Activated CD4-positive, alpha-beta T cell treated with anti-CD3 and anti-CD28 coated beads, Interleukin-2, amount 10 ng/mL, durations not matched to agents 7 days and 5 days (primary cell): ENCODE data around the gene EIF2S3B. TPM values are rescaled to one million over a fixed set of nuclear protein-coding genes. Genes with fewer than 3 reads are reported as not detected.

Experiments used
- CTCF ChIA-PET: fragments of 350-600 bp; sonication (Branson Sonifier 250); formaldehyde crosslinking; loops from one replicate; lab custom pipeline; 2021; ENCODE audit warnings: antibody characterized with exemption; lab: Charles Lee
- POLR2A ChIA-PET: fragments of 350-600 bp; sonication (Branson Sonifier 250); formaldehyde crosslinking; loops from one replicate; lab custom pipeline; 2021; ENCODE audit warnings: antibody characterized with exemption; lab: Charles Lee
- DNase-seq: peaks from one replicate; pipeline ENCODE4 v3.0.0-alpha.2; 2020
- H3K27ac Mint-ChIP-seq: one replicate; pipeline ENCODE4 v1.8.0; 2021; ENCODE audit warnings: mild to moderate bottlenecking, moderate library complexity, mixed read lengths
- H3K27me3 Mint-ChIP-seq: one replicate; pipeline ENCODE4 v1.8.0; 2021; ENCODE audit warnings: mixed read lengths
- H3K36me3 Mint-ChIP-seq: one replicate; pipeline ENCODE4 v1.8.0; 2021; ENCODE audit warnings: low read depth, mixed read lengths
- H3K4me1 Mint-ChIP-seq: one replicate; pipeline ENCODE4 v1.8.0; 2021; ENCODE audit warnings: mixed read lengths
- H3K4me3 Mint-ChIP-seq: one replicate; pipeline ENCODE4 v1.8.0; 2021; ENCODE audit warnings: mild to moderate bottlenecking, moderate library complexity, mixed read lengths
- H3K9me3 Mint-ChIP-seq: one replicate; pipeline ENCODE4 v1.8.0; 2021; ENCODE audit warnings: mixed read lengths
- total RNA-seq, 2 experiments: library from RNA; stranded (reverse); gene quantifications; one replicate each; pipeline ENCODE4 v1.2.3, GENCODE V29; 2021

EIF2S3B gene
- total RNA-seq, 2 experiments from 2014 or later = 0.97 to 1.0 TPM

- no peak for DNase-seq
- H3K4me3 Mint-ChIP-seq = no peak overlapping the region
- H3K9me3 Mint-ChIP-seq = no peaks in the 10 kb centered on the region
- no peaks in the 10 kb centered on the region for H3K36me3 Mint-ChIP-seq
- ChIA-PET CTCF (no interaction called here), POLR2A (no interaction called here)
- H3K4me1 Mint-ChIP-seq = no peaks in the 10 kb centered on the region
- H3K27ac Mint-ChIP-seq = no peak overlapping the region
- H3K27me3 Mint-ChIP-seq = peaks cover 19% of the 10 kb centered on the region
These were observed 7.1 kb downstream of the EIF2S3B start for GRCh38 chr12:10512798-10513197.

DNA sequence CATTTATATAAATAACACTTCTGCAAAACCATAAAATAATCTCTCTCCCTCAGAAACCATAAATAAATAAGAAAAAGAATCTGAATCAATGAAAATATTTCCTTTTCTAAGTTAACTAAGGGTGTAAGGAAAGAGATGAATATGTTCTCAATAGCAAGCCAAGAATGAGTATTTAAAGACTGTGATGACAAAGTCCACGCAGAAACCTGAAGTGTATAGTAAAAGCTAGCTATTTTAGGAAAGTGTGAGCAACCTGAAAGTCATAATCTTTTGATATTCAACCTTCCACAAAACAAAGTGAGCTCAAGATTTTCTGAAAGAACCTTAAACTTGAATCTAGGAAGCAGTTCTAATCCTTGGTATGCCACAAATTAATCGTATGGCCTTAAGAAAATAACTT lies 15.9 kb downstream of the EIF2S3B start:
- Mint-ChIP-seq H3K36me3 (no peaks in the 10 kb centered on the region), H3K27me3 (peaks cover 12% of the 10 kb centered on the region), H3K27ac (no peak overlapping the region), H3K4me1 (no peaks in the 10 kb centered on the region), H3K9me3 (no peaks in the 10 kb centered on the region), H3K4me3 (no peak overlapping the region)
- ChIA-PET CTCF (no interaction called here), POLR2A (no interaction called here)
- DNase-seq = no peak

DNA sequence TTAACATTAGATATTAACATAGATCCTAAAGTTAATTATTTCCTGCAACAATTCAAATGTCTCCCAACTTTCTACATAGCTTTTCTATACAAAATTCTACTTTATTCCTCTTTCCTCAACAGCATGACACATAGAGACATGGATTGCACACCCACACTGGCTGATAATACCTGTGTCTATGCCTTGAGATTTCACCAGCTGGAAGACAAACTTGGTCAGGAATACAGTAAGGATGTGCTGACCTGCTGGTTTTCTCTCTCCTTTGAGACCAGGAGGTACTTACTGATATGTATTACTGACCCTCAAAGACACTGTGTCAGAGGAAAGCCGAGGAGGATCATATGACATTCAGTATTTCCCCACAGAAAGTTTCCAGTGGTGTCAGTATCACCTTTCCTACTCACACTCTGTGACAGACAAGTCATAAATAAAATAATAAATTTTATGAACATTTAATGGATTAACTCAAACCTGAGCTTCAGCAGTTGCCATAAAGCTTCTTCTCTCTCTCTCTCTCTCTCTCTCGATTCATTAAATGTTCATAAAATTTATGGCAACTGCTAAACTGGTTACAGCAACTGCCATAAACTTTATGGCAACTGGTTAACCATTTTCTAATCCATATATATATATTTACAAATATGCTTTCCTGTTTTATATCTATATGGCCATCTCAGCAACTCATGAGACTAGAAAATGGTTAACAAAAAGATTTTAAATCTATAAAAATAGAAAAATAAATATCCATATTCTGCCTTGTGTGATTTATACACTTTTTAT lies 22.7 kb downstream of the EIF2S3B start:
- POLR2A ChIA-PET = no interaction called here
- CTCF ChIA-PET = interaction anchor here (0.5 to 0.7 kb wide), 3 partner anchors 301 to 398 kb away, joined by 3 to 4 read pairs (median 3); partner anchors contain the start of gene CLEC7A
- no peaks in the 10 kb centered on the region for H3K9me3 Mint-ChIP-seq

DNA sequence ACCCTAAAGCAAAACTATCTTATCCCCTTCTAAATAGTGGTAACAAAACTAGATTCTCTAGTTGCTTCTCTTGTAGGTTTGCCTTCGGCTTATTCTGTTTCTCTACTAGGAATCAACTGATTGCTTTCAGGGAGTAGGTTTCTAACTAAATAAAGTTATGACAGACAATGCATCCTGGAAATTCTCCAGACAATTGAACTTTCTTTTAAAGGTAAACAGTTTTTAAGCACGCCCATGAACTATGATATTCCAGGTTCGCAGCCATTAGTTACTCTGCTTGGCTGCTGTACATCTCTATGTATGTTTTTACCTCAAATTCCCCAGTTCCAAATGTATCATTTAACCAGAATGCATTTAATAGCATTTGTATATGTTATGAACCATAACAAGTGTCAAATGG lies 23.9 kb downstream of the EIF2S3B start:
- CTCF ChIA-PET = no interaction called here
- Mint-ChIP-seq H3K27ac (no peak overlapping the region), H3K27me3 (peaks cover 18% of the 10 kb centered on the region), H3K4me1 (no peaks in the 10 kb centered on the region), H3K4me3 (no peak overlapping the region), H3K36me3 (no peaks in the 10 kb centered on the region), H3K9me3 (no peaks in the 10 kb centered on the region)
- DNase-seq = no peak
- POLR2A ChIA-PET = no interaction called here

More for the DNA sequence above, 22.7 kb downstream of the EIF2S3B start:
- Mint-ChIP-seq H3K27me3 (peaks cover 21% of the 10 kb centered on the region), H3K36me3 (no peaks in the 10 kb centered on the region), H3K4me1 (no peaks in the 10 kb centered on the region), H3K4me3 (no peak overlapping the region), H3K27ac (no peak overlapping the region)
- DNase-seq = no peak

DNA sequence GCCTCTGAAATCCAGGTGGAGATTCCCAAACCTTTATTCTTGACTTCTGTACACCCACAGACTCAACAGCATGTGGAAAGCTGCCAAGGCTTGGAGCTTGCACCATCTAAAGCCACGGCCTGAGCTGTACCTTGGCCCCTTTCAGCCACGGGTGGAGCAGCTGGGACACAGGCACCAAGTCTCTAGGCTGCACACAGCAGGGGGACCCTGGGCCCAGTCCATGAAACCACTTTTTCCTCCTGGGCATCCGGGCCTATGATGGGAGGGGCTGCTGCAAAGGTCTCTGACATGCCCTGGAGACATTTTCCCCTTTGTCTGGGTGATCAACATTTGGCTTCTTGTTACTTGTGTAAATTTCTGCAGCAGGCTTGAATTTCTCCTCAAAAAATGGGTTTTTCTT lies 32.0 kb downstream of the EIF2S3B start:
- Mint-ChIP-seq H3K36me3 (no peaks in the 10 kb centered on the region), H3K27ac (no peak overlapping the region), H3K27me3 (peaks cover 19% of the 10 kb centered on the region), H3K4me1 (peaks cover 9% of the 10 kb centered on the region), H3K9me3 (no peaks in the 10 kb centered on the region), H3K4me3 (no peak overlapping the region)
- POLR2A ChIA-PET = no interaction called here
- no peak for DNase-seq
- CTCF ChIA-PET = no interaction called here

DNA sequence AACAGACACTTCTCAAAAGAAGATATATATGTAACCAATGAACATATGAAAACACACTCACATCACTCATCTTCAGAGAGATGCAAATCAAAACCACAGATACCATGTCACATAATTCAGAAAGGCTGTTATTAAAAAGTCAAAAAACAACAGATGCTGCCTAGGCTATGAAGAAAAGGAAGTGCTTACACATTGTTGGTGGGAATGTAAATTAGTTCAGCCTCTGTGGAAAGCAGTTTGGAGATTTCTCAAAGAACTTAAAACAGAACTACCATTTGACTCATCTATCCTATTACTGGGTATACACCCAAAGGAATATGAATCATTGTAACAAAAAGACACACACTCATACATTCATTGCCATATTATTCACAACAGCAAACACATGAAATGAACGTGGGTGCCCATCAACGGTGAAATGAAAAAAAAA lies 35.1 kb downstream of the EIF2S3B start:
- Mint-ChIP-seq H3K4me1 (peaks cover 9% of the 10 kb centered on the region), H3K27me3 (peaks cover 13% of the 10 kb centered on the region), H3K4me3 (no peak overlapping the region), H3K9me3 (no peaks in the 10 kb centered on the region), H3K27ac (no peak overlapping the region), H3K36me3 (no peaks in the 10 kb centered on the region)
- POLR2A ChIA-PET = no interaction called here
- CTCF ChIA-PET = interaction anchor here (0.6 kb wide), 2 partner anchors 8 to 128 kb away, joined by 4 read pairs; no protein-coding TSS in a partner anchor
- no peak for DNase-seq

GRCh38 chr12:10543499-10543898 lies 37.8 kb downstream of the EIF2S3B start:
- ChIA-PET CTCF (interaction anchor here (1.4 kb wide), 1 partner anchor 11 kb away, joined by 3 read pairs; no protein-coding TSS in a partner anchor), POLR2A (no interaction called here)
- Mint-ChIP-seq H3K4me3 (no peak overlapping the region), H3K27ac (no peak overlapping the region), H3K4me1 (peaks cover 9% of the 10 kb centered on the region), H3K36me3 (no peaks in the 10 kb centered on the region), H3K9me3 (no peaks in the 10 kb centered on the region), H3K27me3 (peaks cover 17% of the 10 kb centered on the region)
- no peak for DNase-seq

GRCh38 chr12:10551375-10551774 lies 45.7 kb downstream of the EIF2S3B start:
- H3K4me1 Mint-ChIP-seq = peaks cover 8% of the 10 kb centered on the region
- ChIA-PET CTCF (no interaction called here), POLR2A (no interaction called here)
- DNase-seq = no peak
- peaks cover 9% of the 10 kb centered on the region for H3K27me3 Mint-ChIP-seq
- H3K4me3 Mint-ChIP-seq = no peak overlapping the region
- H3K36me3 Mint-ChIP-seq = peaks cover 3% of the 10 kb centered on the region
- no peak overlapping the region for H3K27ac Mint-ChIP-seq
- H3K9me3 Mint-ChIP-seq = peaks cover 11% of the 10 kb centered on the region

- peaks cover 3% of the 10 kb centered on the region for H3K36me3 Mint-ChIP-seq
- POLR2A ChIA-PET = no interaction called here
- H3K27me3 Mint-ChIP-seq = peaks cover 10% of the 10 kb centered on the region
These were observed 47.5 kb downstream of the EIF2S3B start for GRCh38 chr12:10553148-10553547.

DNA sequence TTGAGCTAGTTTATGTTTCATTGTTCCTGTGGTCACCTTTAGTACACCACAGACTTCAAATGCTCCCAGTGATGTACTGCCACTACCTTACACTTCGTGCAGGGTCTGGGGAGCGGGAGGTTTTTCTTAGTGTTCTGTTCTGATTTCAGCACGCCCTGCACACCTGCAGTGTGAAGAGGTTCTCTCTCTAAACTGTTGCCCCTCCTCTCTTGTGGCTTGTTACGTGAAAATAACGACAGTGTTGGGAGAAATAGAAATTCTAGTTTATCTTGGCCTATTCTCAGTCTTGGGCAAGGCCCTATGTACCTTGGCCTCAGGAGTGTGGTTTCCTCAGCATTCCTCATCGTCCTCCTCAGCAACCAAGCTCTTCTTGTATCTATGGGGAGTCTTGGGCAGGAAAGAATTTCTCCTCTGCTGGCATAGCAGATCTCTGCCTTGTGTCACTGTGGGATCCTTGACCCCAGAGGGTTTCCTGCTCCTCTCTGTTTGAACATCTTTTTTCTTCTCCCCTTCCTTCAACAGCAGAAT lies 48.6 kb downstream of the EIF2S3B start:
- Mint-ChIP-seq H3K27me3 (peaks cover 11% of the 10 kb centered on the region), H3K9me3 (peaks cover 11% of the 10 kb centered on the region), H3K27ac (no peak overlapping the region), H3K36me3 (peaks cover 3% of the 10 kb centered on the region), H3K4me1 (peaks cover 11% of the 10 kb centered on the region), H3K4me3 (no peak overlapping the region)
- ChIA-PET POLR2A (no interaction called here), CTCF (interaction anchor here (1.3 kb wide), 1 partner anchor 11 kb away, joined by 3 read pairs; no protein-coding TSS in a partner anchor)
- DNase-seq = no peak

More at GRCh38 chr12:10553148-10553547, 47.5 kb downstream of the EIF2S3B start:
- Mint-ChIP-seq H3K4me3 (no peak overlapping the region), H3K9me3 (peaks cover 11% of the 10 kb centered on the region), H3K4me1 (peaks cover 8% of the 10 kb centered on the region), H3K27ac (no peak overlapping the region)
- DNase-seq = no peak
- CTCF ChIA-PET = no interaction called here

DNA sequence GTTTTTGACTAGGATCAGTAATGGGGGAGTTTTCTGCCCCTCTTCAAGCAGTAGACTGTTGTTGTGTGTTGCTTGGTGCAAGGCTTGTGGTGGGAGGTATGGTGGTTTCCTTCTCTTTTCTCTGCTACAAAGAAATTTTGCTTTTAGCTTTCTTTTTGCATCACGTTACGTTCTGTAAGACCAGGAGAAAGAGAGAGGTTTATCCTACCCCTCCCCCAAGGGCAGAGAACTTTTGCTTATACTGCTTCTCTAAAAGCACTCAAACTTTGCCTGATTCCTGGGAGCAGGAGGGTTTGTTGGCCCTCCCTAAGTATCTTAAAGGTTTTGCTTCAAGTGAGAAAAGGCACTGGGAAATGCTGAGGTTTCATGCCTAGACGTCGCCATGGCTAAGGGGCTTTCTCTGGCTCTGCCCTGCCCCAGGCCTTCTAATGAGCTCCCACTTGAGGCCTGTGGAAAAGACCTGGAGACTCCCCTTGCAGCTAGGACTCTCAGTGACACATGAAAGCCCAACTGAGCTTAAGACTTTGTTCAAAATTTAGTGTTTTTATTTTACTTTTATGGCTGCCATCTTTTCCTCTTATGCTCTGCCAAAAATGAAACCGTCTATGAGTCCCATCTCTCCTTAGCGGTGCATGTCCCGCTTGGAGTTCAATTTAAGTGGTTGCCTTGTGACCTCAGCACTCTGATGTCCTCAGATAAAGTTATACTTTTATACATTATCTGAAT lies 49.2 kb downstream of the EIF2S3B start:
- peak overlapping the region; percentile 29 for H3K4me3 Mint-ChIP-seq
- no peak for DNase-seq

GRCh38 chr12:10557329-10557728 lies 51.6 kb downstream of the EIF2S3B start:
- CTCF ChIA-PET = no interaction called here
- Mint-ChIP-seq H3K36me3 (peaks cover 3% of the 10 kb centered on the region), H3K4me1 (peaks cover 13% of the 10 kb centered on the region), H3K27ac (no peak overlapping the region), H3K27me3 (peaks cover 12% of the 10 kb centered on the region), H3K9me3 (peaks cover 11% of the 10 kb centered on the region), H3K4me3 (no peak overlapping the region)
- DNase-seq = no peak
- POLR2A ChIA-PET = no interaction called here

More for the DNA sequence above, 49.2 kb downstream of the EIF2S3B start:
- Mint-ChIP-seq H3K27ac (peak overlapping the region; percentile 77), H3K36me3 (peaks cover 3% of the 10 kb centered on the region), H3K4me1 (peaks cover 13% of the 10 kb centered on the region), H3K27me3 (peaks cover 12% of the 10 kb centered on the region), H3K9me3 (peaks cover 11% of the 10 kb centered on the region)
- CTCF ChIA-PET = interaction anchor here (1.3 kb wide), 1 partner anchor 12 kb away, joined by 3 read pairs; no protein-coding TSS in a partner anchor
- POLR2A ChIA-PET = no interaction called here

DNA sequence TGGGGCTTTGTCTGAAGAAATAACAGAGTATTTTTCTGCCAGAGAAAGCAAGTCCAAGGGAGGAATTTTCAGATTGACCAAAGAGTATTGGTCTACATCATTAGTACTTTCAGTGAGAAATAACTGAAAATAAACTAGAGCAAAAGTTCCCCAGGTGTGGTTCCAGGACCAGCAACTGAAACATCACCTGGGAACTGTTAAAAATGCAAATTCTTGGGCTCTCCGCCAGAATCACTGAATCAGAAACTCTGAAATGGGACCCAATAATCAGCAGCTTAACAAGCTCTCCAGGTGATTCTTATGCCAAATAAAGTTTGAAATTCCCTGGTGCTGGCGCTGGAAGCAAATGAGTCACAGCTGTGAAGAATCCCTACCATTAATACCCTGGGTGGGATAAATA lies 52.1 kb downstream of the EIF2S3B start:
- Mint-ChIP-seq H3K27me3 (peaks cover 14% of the 10 kb centered on the region), H3K9me3 (peaks cover 10% of the 10 kb centered on the region), H3K4me3 (no peak overlapping the region), H3K4me1 (peaks cover 13% of the 10 kb centered on the region), H3K36me3 (peaks cover 3% of the 10 kb centered on the region), H3K27ac (no peak overlapping the region)
- CTCF ChIA-PET = no interaction called here
- POLR2A ChIA-PET = no interaction called here
- no peak for DNase-seq
